ENCODE measurements around the gene ETFB.

DNA sequence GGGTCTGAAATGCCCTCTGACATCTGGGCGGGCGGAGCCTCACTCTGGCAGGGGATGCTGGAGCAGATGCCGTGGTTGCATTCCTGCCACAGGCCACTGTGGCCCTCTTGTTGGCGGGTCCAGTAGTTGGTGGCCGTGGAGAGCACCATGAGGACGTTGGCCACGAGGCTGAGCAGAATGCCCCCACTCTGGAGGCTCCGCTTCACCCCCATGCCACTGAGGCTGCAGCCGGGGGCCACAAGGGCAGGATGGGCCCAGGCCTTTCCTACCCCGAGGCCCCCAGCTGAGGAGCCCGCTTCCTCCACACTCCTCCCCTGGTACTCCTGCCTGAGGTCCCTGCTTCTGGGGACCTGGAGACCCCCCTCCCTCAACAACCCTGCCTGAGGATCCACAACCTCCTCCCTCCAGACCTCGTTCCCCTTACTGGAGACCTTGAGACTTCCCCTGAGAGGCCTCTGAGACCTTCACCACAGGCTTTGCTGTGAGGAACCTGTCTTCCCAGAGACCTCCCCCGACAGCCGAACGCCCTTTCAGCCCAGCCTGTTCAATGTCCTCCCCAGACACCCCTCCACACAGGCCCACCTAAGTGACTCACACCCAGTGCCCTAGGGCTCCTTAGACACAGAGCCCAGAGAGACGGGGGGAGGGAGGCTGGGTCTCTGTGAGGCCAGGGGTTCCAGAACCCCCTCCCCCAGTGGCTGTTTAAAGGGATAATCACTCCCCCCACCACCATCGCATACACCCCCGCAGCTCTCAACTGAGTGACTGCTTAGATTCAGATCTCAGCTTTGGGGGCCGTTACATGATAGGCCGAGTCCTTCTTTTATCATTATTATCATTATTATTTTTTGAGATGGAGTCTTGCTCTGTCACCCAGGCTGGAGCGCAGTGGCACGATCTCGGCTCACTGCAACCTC is 2.4 kb upstream of the ETFB start, which contains the start of gene CLDND2:
- TF ChIP-seq ZNF253 (CRISPR knock-in tag; conservative IDR thresholded peaks at IDR 0.05) (no peak), KAT7 (CRISPR knock-in tag; IDR thresholded peaks at IDR 0.05; ENCODE audit: borderline replicate concordance) (peak; percentile 4; the same call in 1 of the 2 replicates), POLR2AphosphoS2 (IDR thresholded peaks at IDR 0.05; ENCODE audit: low read length) (no peak), CTCF (IDR thresholded peaks at IDR 0.05 in 2 of 3, conservative IDR thresholded peaks at IDR 0.05 in 1 of 3; ENCODE audit: insufficient read depth in 2 of 3, low read depth in 1 of 3, low read length in 3 of 3) (no peak)
- TF ChIP-seq, protein P1, sequence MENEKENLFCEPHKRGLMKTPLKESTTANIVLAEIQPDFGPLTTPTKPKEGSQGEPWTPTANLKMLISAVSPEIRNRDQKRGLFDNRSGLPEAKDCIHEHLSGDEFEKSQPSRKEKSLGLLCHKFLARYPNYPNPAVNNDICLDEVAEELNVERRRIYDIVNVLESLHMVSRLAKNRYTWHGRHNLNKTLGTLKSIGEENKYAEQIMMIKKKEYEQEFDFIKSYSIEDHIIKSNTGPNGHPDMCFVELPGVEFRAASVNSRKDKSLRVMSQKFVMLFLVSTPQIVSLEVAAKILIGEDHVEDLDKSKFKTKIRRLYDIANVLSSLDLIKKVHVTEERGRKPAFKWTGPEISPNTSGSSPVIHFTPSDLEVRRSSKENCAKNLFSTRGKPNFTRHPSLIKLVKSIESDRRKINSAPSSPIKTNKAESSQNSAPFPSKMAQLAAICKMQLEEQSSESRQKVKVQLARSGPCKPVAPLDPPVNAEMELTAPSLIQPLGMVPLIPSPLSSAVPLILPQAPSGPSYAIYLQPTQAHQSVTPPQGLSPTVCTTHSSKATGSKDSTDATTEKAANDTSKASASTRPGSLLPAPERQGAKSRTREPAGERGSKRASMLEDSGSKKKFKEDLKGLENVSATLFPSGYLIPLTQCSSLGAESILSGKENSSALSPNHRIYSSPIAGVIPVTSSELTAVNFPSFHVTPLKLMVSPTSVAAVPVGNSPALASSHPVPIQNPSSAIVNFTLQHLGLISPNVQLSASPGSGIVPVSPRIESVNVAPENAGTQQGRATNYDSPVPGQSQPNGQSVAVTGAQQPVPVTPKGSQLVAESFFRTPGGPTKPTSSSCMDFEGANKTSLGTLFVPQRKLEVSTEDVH (IDR thresholded peaks at IDR 0.05; ENCODE audit: low read depth, partially characterized antibody), result no peak

All from K562 (cell line).